Muscle layer of colon (tissue), 2 donors: ENCODE data around the gene ZIC4.

Experiments used
- H3K27ac ChIP-seq: one replicate; pipeline ENCODE4 v1.7.0; 2013; ENCODE audit warnings: low read depth, mild to moderate bottlenecking, low read length, moderate library complexity
- H3K27me3 ChIP-seq, 2 donors: one replicate each; pipeline ENCODE4 v1.7.0; 2013; ENCODE audit warnings: low read length in 2 of 2, mild to moderate bottlenecking in 2 of 2; ENCODE audit not compliant: insufficient read depth in 2 of 2, control insufficient read depth in 1 of 2
- H3K36me3 ChIP-seq: one replicate; pipeline ENCODE4 v1.7.0; 2013; ENCODE audit warnings: mild to moderate bottlenecking, low read length; ENCODE audit not compliant: insufficient read depth
- H3K4me1 ChIP-seq: one replicate; pipeline ENCODE4 v1.7.0; 2013; ENCODE audit warnings: mild to moderate bottlenecking, low read length; ENCODE audit not compliant: insufficient read depth
- H3K4me3 ChIP-seq, 2 donors: one replicate each; pipeline ENCODE4 v1.7.0; 2013; ENCODE audit warnings: low read length in 2 of 2, low read depth in 1 of 2, mild to moderate bottlenecking in 1 of 2, moderate library complexity in 1 of 2
- H3K9ac ChIP-seq: one replicate; pipeline ENCODE4 v1.7.0; 2013; ENCODE audit warnings: low read length
- H3K9me3 ChIP-seq: one replicate; pipeline ENCODE4 v1.7.0; 2013; ENCODE audit warnings: mild to moderate bottlenecking, low read length
- donor health status: abdominal sarcoma.
- donor health status: Adenocarcinoma of cecum.

The ZIC4 gene

GRCh38 chr3:147406028-147406931, at the start of gene ZIC4:
ZIC4 (minus strand) TSS chr3:147406543; CDS start chr3:147402797, 3,746 bp downstream.
- H3K4me3 ChIP-seq = no peak within 1 kb of the TSS
- peaks cover 79% of the 10 kb centered on the region in 2 donors for H3K27me3 ChIP-seq
- no peaks in the 10 kb centered on the region for H3K36me3 ChIP-seq
- H3K9me3 ChIP-seq = peaks cover 19% of the 10 kb centered on the region
- H3K4me1 ChIP-seq = peaks cover 21% of the 10 kb centered on the region
- H3K27ac ChIP-seq = no peak within 1 kb of the TSS
- no peak within 1 kb of the TSS for H3K9ac ChIP-seq

DNA sequence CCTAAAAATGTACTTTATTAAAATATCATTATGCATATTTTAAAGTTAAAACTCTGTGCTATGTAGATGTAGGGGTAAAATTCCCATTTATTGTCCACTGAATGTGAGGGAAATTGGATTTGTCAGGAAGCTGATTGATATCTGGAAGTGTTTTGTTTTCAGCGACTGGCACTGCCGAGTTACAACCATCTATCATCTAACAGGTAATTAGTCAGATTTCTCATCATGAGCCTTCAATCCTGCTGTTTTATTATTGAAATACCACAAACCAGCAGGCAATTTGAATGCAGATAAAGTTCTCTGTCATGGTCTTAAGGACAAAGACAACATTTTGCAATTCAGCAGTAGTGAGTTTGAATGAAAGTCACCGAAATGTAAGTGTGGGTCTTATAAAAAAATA, 43.3 kb upstream of the ZIC4 start:
- Histone ChIP-seq H3K27ac (no peak overlapping the region), H3K27me3 (no peaks in the 10 kb centered on the region), H3K9me3 (no peaks in the 10 kb centered on the region), H3K9ac (no peak overlapping the region), H3K36me3 (no peaks in the 10 kb centered on the region), H3K4me1 (no peaks in the 10 kb centered on the region), H3K4me3 (no peak overlapping the region)

GRCh38 chr3:147447224-147447623, 40.9 kb upstream of the ZIC4 start:
- Histone ChIP-seq H3K4me3 (no peak overlapping the region), H3K9me3 (no peaks in the 10 kb centered on the region)

GRCh38 chr3:147431751-147432150, 25.4 kb upstream of the ZIC4 start:
- no peak overlapping the region for H3K9ac ChIP-seq
- no peaks in the 10 kb centered on the region for H3K36me3 ChIP-seq
- H3K27me3 ChIP-seq = no peaks in the 10 kb centered on the region
- no peaks in the 10 kb centered on the region for H3K9me3 ChIP-seq
- H3K4me1 ChIP-seq = no peaks in the 10 kb centered on the region
- H3K27ac ChIP-seq = no peak overlapping the region
- H3K4me3 ChIP-seq = no peak overlapping the region

More at GRCh38 chr3:147447224-147447623, 40.9 kb upstream of the ZIC4 start:
- Histone ChIP-seq H3K4me1 (no peaks in the 10 kb centered on the region), H3K9ac (no peak overlapping the region), H3K27ac (no peak overlapping the region), H3K27me3 (no peaks in the 10 kb centered on the region), H3K36me3 (no peaks in the 10 kb centered on the region)

- Histone ChIP-seq H3K27ac (no peak overlapping the region), H3K27me3 (peaks cover 20 to 22% of the 10 kb centered on the region in 2 donors), H3K4me3 (no peak overlapping the region), H3K4me1 (no peaks in the 10 kb centered on the region), H3K36me3 (no peaks in the 10 kb centered on the region), H3K9ac (no peak overlapping the region), H3K9me3 (peaks cover 4% of the 10 kb centered on the region)
Observed at GRCh38 chr3:147428754-147429153, 22.4 kb upstream of the ZIC4 start.

GRCh38 chr3:147428326-147428725, 22.0 kb upstream of the ZIC4 start:
- H3K36me3 ChIP-seq = no peaks in the 10 kb centered on the region
- H3K27ac ChIP-seq = no peak overlapping the region
- H3K9me3 ChIP-seq = peaks cover 8% of the 10 kb centered on the region
- peaks cover 24 to 26% of the 10 kb centered on the region in 2 donors for H3K27me3 ChIP-seq
- no peak overlapping the region for H3K9ac ChIP-seq
- H3K4me3 ChIP-seq = no peak overlapping the region
- H3K4me1 ChIP-seq = peaks cover 3% of the 10 kb centered on the region

- no peaks in the 10 kb centered on the region for H3K36me3 ChIP-seq
- peaks cover 8% of the 10 kb centered on the region for H3K4me1 ChIP-seq
- no peak overlapping the region for H3K27ac ChIP-seq
- H3K4me3 ChIP-seq = no peak overlapping the region
- H3K9ac ChIP-seq = no peak overlapping the region
- H3K9me3 ChIP-seq = peaks cover 9% of the 10 kb centered on the region
- peaks cover 30 to 32% of the 10 kb centered on the region in 2 donors for H3K27me3 ChIP-seq
Observed at GRCh38 chr3:147427746-147428145, 21.4 kb upstream of the ZIC4 start.

DNA sequence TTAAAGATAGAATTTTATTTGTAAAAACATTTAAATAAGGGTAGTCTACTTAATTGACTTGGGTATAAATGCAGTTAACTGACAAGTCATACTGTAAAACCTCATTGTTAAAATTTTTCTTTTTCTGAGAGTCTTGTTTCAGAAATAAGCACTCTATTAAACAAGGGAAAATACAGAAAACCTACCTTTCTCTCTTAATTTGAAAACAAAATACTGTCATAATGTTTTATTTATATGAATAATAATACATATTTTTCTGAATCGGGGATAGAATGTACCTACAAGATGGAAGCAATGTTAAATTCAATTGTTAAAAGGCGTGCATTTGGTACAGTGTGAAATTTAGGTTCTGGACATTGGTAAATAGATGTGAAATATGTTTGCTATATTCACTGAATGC, 20.6 kb upstream of the ZIC4 start:
- no peaks in the 10 kb centered on the region for H3K36me3 ChIP-seq
- H3K27ac ChIP-seq = no peak overlapping the region
- no peak overlapping the region for H3K4me3 ChIP-seq
- peaks cover 38 to 40% of the 10 kb centered on the region in 2 donors for H3K27me3 ChIP-seq
- H3K4me1 ChIP-seq = peaks cover 11% of the 10 kb centered on the region
- peaks cover 9% of the 10 kb centered on the region for H3K9me3 ChIP-seq
- H3K9ac ChIP-seq = no peak overlapping the region

DNA sequence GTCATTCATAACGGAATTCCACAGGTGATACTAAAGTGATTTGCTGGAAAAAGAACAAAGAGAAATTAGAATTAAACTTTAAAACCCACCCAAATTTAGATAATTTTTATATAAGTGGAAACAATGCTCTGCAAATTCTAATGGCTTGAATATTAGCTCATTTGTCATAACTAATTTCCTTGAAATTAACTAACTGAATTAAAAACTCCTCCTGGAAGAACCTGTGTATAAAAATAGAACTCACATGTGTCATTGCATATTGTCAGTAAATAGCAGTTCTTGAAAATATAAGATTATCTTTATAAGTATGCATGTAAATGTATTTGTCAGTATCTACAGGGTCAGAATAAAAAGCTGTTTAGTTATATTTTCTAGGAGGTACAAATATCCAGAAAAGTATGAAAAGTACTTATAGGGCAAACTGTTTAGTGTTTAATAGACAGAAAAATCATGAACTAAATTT, 19.1 kb upstream of the ZIC4 start:
- Histone ChIP-seq H3K36me3 (no peaks in the 10 kb centered on the region), H3K4me1 (peaks cover 25% of the 10 kb centered on the region), H3K9me3 (peaks cover 9% of the 10 kb centered on the region), H3K4me3 (no peak overlapping the region), H3K27ac (no peak overlapping the region), H3K9ac (no peak overlapping the region), H3K27me3 (peaks cover 52 to 55% of the 10 kb centered on the region in 2 donors)

DNA sequence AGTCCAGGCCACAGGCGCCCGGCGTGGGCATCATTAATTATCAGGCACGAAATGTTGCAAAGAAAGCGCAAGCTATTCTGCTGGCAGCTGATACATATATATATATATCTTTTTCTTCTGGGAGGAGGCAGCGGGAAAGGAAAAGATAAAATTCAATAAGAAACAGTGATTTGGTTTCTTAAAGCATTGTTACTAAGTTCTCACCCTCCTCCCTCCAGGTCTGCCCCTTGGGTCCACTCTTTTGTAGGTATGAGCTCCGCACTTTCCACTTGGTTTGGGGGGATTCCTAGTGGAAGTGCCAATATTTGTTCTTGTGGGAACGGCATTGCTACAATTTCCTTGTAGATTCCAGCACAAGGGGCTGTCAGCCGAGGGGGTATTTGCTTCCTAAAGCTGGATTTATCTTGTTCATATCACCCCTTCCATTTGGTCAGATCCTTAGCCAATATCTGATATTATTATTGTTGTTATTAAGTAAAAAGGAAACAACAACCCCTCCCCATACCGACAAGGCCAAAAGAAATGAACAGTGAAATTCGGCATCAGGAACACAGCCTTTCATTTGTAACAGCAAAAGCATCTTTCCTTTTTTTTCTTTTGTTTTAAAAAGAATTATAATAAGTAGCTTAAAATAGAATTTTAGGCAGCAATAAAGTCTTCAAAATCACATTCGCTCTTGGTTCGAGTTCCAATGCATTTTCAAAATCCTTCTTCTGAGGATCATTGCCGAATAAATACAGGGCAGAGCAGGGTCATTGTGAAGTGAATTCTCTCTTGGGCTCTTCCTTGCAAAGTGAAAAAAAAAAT, 18.4 kb upstream of the ZIC4 start:
- peaks cover 9% of the 10 kb centered on the region for H3K9me3 ChIP-seq
- H3K4me3 ChIP-seq = no peak overlapping the region
- H3K27ac ChIP-seq = no peak overlapping the region
- peaks cover 27% of the 10 kb centered on the region for H3K4me1 ChIP-seq
- no peaks in the 10 kb centered on the region for H3K36me3 ChIP-seq
- no peak overlapping the region for H3K9ac ChIP-seq
- peaks cover 58 to 61% of the 10 kb centered on the region in 2 donors for H3K27me3 ChIP-seq

DNA sequence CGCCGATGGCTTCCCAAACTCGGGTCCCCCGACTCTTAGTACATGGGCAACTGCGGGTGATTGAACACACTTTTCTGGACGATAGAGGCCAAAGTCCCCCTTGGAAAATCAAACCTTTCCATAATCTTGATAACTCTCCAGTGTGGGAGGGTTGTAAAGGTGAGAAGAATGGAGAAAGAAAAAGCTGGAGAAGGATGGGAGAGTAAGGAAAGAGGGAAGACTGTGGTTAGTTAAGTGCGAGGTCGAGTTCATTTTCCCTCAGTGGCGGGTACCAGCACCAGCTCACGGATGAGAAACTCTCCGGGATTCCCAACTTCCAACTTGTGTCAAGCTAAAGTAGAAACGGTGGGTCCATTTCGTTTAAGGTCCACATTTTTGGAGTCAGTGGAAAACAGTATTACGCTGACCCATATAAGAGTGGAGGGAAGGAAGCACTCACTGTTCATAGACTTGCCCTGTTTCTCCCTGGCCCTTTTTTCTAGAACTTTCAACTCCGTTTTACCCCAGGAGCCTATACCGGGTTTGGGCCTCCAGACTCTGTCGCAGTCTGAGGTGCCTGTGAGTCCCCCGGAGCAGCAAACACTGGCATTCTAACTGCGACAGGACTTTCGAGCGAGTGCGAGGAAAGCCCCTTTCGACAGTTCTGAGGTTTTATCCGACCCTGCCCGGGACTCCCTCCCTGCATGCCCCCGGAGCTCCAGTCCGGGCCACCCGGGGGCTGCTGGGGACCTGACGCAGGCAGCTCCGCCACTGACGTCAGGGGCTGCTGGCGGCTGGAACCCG, 17.6 kb upstream of the ZIC4 start:
- Histone ChIP-seq H3K36me3 (no peaks in the 10 kb centered on the region), H3K4me3 (no peak overlapping the region), H3K9ac (no peak overlapping the region), H3K27me3 (peaks cover 66 to 69% of the 10 kb centered on the region in 2 donors), H3K9me3 (peaks cover 9% of the 10 kb centered on the region), H3K4me1 (peaks cover 32% of the 10 kb centered on the region), H3K27ac (no peak overlapping the region)
